WTC11 (cell line): ENCODE results near the gene MYL7. TPM values are rescaled to one million over a fixed set of nuclear protein-coding genes. Genes with fewer than 3 reads are reported as not detected.

Experiments used
- ATAC-seq: fragments of 200-7000 bp; cut with Tn5 transposase; 2 replicates; pipeline ENCODE4 v1.10.0; 2021; ENCODE audit warnings: mild to moderate bottlenecking, moderate library complexity
- CTCF ChIA-PET: fragments of 300-600 bp; sonication (Branson Sonifier 250); formaldehyde crosslinking; loops from one replicate; lab custom pipeline; 2021; ENCODE audit warnings: antibody characterized with exemption; lab: Charles Lee
- POLR2A ChIA-PET: fragments of 350-600 bp; sonication (Branson Sonifier 250); formaldehyde crosslinking; loops from one replicate; lab custom pipeline; 2021; ENCODE audit warnings: antibody characterized with exemption; lab: Charles Lee
- DNase-seq: peaks from one replicate; pipeline ENCODE4 v3.0.0; 2021; ENCODE audit warnings: low spot score
- H3K27ac Mint-ChIP-seq: 2 replicates; pipeline ENCODE4 v1.8.0; 2021; ENCODE audit warnings: mixed read lengths
- H3K27me3 Mint-ChIP-seq: 2 replicates; pipeline ENCODE4 v1.8.0; 2021; ENCODE audit warnings: low read depth, mild to moderate bottlenecking, moderate library complexity, mixed read lengths
- H3K36me3 Mint-ChIP-seq: 2 replicates; pipeline ENCODE4 v1.8.0; 2021; ENCODE audit warnings: mixed read lengths
- H3K4me1 Mint-ChIP-seq: 2 replicates; pipeline ENCODE4 v1.8.0; 2022; ENCODE audit warnings: mixed read lengths
- H3K4me3 Mint-ChIP-seq: 2 replicates; pipeline ENCODE4 v1.8.0; 2021; ENCODE audit warnings: mild to moderate bottlenecking, moderate library complexity, mixed read lengths
- H3K9me3 Mint-ChIP-seq: 2 replicates; pipeline ENCODE4 v1.8.0; 2021; ENCODE audit warnings: mixed read lengths
- EMX1 ChIP-seq: fragments of 250-450 bp; sonication (Bioruptor Pico); IDR thresholded peaks from 2 replicates; pipeline ENCODE4 v1.8.0; 2021; ENCODE audit warnings: mild to moderate bottlenecking
- ETV6 ChIP-seq: sonication (generic); formaldehyde crosslinking; IDR thresholded peaks from 2 replicates; pipeline ENCODE4 v1.8.1; 2022; ENCODE audit warnings: mild to moderate bottlenecking, missing genetic modification reagents
- GABPB1 ChIP-seq: sonication (generic); formaldehyde crosslinking; IDR thresholded peaks from 2 replicates; pipeline ENCODE4 v1.8.1; 2023; ENCODE audit warnings: mild to moderate bottlenecking, missing genetic modification reagents
- GTF2I ChIP-seq: fragments of 250-450 bp; sonication (Bioruptor Pico); conservative IDR thresholded peaks from 2 replicates; pipeline ENCODE4 v1.4.0; 2021; ENCODE audit warnings: mild to moderate bottlenecking
- IRF1 ChIP-seq: sonication (generic); formaldehyde crosslinking; IDR thresholded peaks from 2 replicates; pipeline ENCODE4 v1.8.0; 2023; ENCODE audit warnings: missing genetic modification reagents
- JAZF1 ChIP-seq: fragments of 250-450 bp; sonication (Bioruptor Pico); IDR thresholded peaks from 2 replicates; pipeline ENCODE4 v1.9.0; 2021; ENCODE audit warnings: moderate library complexity, mild to moderate bottlenecking, inconsistent platforms
- NFE2L1 ChIP-seq: sonication (generic); formaldehyde crosslinking; IDR thresholded peaks from 2 replicates; pipeline ENCODE4 v1.8.1; 2023; ENCODE audit warnings: missing genetic modification reagents
- NR2C2 ChIP-seq: sonication (generic); formaldehyde crosslinking; IDR thresholded peaks from 2 replicates; pipeline ENCODE4 v1.8.0; 2022; ENCODE audit warnings: mild to moderate bottlenecking, missing genetic modification reagents
- PRDM15 ChIP-seq: sonication (generic); formaldehyde crosslinking; IDR thresholded peaks from 2 replicates; pipeline ENCODE4 v1.8.0; 2022; ENCODE audit warnings: missing genetic modification reagents
- ZNF263 ChIP-seq: sonication (generic); formaldehyde crosslinking; IDR thresholded peaks from 2 replicates; pipeline ENCODE4 v1.8.1; 2022; ENCODE audit warnings: low read depth, mild to moderate bottlenecking, moderate library complexity, missing genetic modification reagents
- ZNF396 ChIP-seq: fragments of 250-450 bp; sonication (Bioruptor Pico); IDR thresholded peaks from 2 replicates; pipeline ENCODE4 v1.8.0; 2021; ENCODE audit warnings: mild to moderate bottlenecking, moderate library complexity, borderline replicate concordance
- ZNF512 ChIP-seq: sonication (generic); formaldehyde crosslinking; IDR thresholded peaks from 2 replicates; pipeline ENCODE4 v1.8.1; 2022; ENCODE audit warnings: missing genetic modification reagents, borderline replicate concordance
- total RNA-seq: library from RNA; stranded (reverse); gene quantifications from 3 replicates; pipeline ENCODE4 v1.2.3, GENCODE V29; 2021
- TF ChIP-seq, protein P1 (sequence below): sonication (generic); formaldehyde crosslinking; IDR thresholded peaks from 2 replicates; pipeline ENCODE4 v1.8.0; 2023; ENCODE audit warnings: missing genetic modification reagents, mild to moderate bottlenecking, borderline replicate concordance
- TF ChIP-seq, protein P2 (sequence below): fragments of 250-450 bp; sonication (Bioruptor Pico); IDR thresholded peaks from 2 replicates; pipeline ENCODE4 v1.9.0; 2021; ENCODE audit warnings: mild to moderate bottlenecking, borderline replicate concordance
- TF ChIP-seq, protein P3 (sequence below): fragments of 250-450 bp; sonication (Bioruptor Pico); IDR thresholded peaks from 2 replicates; pipeline ENCODE4 v1.8.0; 2021; ENCODE audit warnings: mild to moderate bottlenecking

Gene MYL7
- total RNA-seq, 1 experiment from 2014 or later: 0.90 TPM

GRCh38 chr7:44145479-44145968 is 4.4 kb upstream of the MYL7 start (continued):
- peak; percentile 99 for TF ChIP-seq ETV6

GRCh38 chr7:44144968-44145478 is 3.9 kb upstream of the MYL7 start:
- POLR2A ChIA-PET: no interaction called here
- Mint-ChIP-seq H3K9me3 (no peaks in the 10 kb centered on the region), H3K4me1 (peaks cover 21% of the 10 kb centered on the region), H3K36me3 (no peaks in the 10 kb centered on the region), H3K27me3 (peaks cover 41% of the 10 kb centered on the region), H3K4me3 (peak overlapping the region; percentile 77), H3K27ac (no peak overlapping the region)
- ATAC-seq (no peak), DNase-seq (no peak)
- CTCF ChIA-PET: interaction anchor here (1.1 to 1.3 kb wide), 3 partner anchors 9 to 52 kb away, joined by 3 to 4 read pairs (median 3); no protein-coding TSS in a partner anchor
- TF ChIP-seq ZNF263 (CRISPR knock-in tag) (peak; percentile 84; the same call in 1 of the 2 replicates), JAZF1 (CRISPR knock-in tag) (no peak)

DNA sequence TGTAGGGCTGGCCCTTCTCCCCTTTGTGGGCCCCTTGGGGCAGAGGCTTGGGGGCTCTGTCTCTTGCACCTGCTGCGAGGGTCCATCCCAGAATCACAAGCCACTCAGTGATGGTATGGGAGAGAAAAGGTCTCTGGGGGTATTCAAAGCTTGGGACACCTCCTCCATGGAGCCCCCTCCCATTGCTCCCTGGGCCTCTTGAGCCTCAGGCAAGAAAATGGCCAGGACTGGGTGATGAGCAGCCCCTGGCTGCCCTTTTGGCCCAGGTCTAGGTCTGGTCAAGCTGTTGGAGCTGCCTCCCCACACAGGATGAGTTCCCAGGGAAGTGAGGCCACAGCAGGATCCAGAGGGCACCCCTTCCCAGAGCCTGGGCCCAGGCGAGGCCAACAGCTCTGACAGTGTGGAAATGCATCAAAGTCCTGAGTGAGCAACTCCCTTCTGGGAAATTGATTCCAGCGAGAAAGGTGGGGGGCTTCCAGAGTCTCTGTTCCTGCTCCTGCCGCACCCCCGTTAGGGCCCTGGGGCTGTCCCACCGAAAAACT is 3.4 kb upstream of the MYL7 start:
- peak; percentile 10 for DNase-seq
- Mint-ChIP-seq H3K4me3 (no peak overlapping the region; the same call in 1 of the 2 replicates), H3K36me3 (no peaks in the 10 kb centered on the region), H3K27ac (no peak overlapping the region), H3K4me1 (peaks cover 21% of the 10 kb centered on the region), H3K27me3 (peaks cover 41% of the 10 kb centered on the region), H3K9me3 (no peaks in the 10 kb centered on the region)
- CTCF ChIA-PET: interaction anchor here (1.1 to 1.3 kb wide), 3 partner anchors 9 to 52 kb away, joined by 3 to 4 read pairs (median 3); no protein-coding TSS in a partner anchor
- no peak for ATAC-seq
- POLR2A ChIA-PET: no interaction called here
- TF ChIP-seq EMX1 (CRISPR knock-in tag): no peak
- no peak for TF ChIP-seq ZNF396 (CRISPR knock-in tag)
- TF ChIP-seq ZNF512 (CRISPR knock-in tag): no peak
- no peak for TF ChIP-seq NR2C2 (CRISPR knock-in tag)
- no peak for TF ChIP-seq GABPB1
- TF ChIP-seq, protein P1, sequence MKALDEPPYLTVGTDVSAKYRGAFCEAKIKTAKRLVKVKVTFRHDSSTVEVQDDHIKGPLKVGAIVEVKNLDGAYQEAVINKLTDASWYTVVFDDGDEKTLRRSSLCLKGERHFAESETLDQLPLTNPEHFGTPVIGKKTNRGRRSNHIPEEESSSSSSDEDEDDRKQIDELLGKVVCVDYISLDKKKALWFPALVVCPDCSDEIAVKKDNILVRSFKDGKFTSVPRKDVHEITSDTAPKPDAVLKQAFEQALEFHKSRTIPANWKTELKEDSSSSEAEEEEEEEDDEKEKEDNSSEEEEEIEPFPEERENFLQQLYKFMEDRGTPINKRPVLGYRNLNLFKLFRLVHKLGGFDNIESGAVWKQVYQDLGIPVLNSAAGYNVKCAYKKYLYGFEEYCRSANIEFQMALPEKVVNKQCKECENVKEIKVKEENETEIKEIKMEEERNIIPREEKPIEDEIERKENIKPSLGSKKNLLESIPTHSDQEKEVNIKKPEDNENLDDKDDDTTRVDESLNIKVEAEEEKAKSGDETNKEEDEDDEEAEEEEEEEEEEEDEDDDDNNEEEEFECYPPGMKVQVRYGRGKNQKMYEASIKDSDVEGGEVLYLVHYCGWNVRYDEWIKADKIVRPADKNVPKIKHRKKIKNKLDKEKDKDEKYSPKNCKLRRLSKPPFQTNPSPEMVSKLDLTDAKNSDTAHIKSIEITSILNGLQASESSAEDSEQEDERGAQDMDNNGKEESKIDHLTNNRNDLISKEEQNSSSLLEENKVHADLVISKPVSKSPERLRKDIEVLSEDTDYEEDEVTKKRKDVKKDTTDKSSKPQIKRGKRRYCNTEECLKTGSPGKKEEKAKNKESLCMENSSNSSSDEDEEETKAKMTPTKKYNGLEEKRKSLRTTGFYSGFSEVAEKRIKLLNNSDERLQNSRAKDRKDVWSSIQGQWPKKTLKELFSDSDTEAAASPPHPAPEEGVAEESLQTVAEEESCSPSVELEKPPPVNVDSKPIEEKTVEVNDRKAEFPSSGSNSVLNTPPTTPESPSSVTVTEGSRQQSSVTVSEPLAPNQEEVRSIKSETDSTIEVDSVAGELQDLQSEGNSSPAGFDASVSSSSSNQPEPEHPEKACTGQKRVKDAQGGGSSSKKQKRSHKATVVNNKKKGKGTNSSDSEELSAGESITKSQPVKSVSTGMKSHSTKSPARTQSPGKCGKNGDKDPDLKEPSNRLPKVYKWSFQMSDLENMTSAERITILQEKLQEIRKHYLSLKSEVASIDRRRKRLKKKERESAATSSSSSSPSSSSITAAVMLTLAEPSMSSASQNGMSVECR (CRISPR knock-in tag): no peak
- TF ChIP-seq PRDM15 (CRISPR knock-in tag): no peak
- no peak for TF ChIP-seq NFE2L1 (CRISPR knock-in tag)
- no peak for TF ChIP-seq IRF1 (CRISPR knock-in tag)
- TF ChIP-seq GTF2I: no peak
- TF ChIP-seq, protein P2, sequence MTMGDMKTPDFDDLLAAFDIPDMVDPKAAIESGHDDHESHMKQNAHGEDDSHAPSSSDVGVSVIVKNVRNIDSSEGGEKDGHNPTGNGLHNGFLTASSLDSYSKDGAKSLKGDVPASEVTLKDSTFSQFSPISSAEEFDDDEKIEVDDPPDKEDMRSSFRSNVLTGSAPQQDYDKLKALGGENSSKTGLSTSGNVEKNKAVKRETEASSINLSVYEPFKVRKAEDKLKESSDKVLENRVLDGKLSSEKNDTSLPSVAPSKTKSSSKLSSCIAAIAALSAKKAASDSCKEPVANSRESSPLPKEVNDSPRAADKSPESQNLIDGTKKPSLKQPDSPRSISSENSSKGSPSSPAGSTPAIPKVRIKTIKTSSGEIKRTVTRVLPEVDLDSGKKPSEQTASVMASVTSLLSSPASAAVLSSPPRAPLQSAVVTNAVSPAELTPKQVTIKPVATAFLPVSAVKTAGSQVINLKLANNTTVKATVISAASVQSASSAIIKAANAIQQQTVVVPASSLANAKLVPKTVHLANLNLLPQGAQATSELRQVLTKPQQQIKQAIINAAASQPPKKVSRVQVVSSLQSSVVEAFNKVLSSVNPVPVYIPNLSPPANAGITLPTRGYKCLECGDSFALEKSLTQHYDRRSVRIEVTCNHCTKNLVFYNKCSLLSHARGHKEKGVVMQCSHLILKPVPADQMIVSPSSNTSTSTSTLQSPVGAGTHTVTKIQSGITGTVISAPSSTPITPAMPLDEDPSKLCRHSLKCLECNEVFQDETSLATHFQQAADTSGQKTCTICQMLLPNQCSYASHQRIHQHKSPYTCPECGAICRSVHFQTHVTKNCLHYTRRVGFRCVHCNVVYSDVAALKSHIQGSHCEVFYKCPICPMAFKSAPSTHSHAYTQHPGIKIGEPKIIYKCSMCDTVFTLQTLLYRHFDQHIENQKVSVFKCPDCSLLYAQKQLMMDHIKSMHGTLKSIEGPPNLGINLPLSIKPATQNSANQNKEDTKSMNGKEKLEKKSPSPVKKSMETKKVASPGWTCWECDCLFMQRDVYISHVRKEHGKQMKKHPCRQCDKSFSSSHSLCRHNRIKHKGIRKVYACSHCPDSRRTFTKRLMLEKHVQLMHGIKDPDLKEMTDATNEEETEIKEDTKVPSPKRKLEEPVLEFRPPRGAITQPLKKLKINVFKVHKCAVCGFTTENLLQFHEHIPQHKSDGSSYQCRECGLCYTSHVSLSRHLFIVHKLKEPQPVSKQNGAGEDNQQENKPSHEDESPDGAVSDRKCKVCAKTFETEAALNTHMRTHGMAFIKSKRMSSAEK (CRISPR knock-in tag): no peak
- TF ChIP-seq, protein P3, sequence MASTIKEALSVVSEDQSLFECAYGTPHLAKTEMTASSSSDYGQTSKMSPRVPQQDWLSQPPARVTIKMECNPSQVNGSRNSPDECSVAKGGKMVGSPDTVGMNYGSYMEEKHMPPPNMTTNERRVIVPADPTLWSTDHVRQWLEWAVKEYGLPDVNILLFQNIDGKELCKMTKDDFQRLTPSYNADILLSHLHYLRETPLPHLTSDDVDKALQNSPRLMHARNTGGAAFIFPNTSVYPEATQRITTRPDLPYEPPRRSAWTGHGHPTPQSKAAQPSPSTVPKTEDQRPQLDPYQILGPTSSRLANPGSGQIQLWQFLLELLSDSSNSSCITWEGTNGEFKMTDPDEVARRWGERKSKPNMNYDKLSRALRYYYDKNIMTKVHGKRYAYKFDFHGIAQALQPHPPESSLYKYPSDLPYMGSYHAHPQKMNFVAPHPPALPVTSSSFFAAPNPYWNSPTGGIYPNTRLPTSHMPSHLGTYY (CRISPR knock-in tag): no peak
